Measurements from ENCODE around the gene SUPT5H. TPM values are rescaled to one million over a fixed set of nuclear protein-coding genes. Genes with fewer than 3 reads are reported as not detected.
"Not testable (repeated sequence)": the region's sequence is repeated elsewhere in the genome, so short reads cannot be mapped to it uniquely, and the experiment has no call there.

The SUPT5H gene
- total RNA-seq, 1 experiment from 2014 or later, result 42.3 TPM

GRCh38 chr19:39449116-39449797, 3.9 kb downstream of the SUPT5H start:
- DNase-seq (ENCODE audit: extremely low read depth, low read depth), result no peak

- not testable (repeated sequence) for DNase-seq (ENCODE audit: extremely low read depth, low read depth)
Observed at GRCh38 chr19:39451257-39451656, 5.9 kb downstream of the SUPT5H start.

GRCh38 chr19:39463403-39463802, 18.0 kb downstream of the SUPT5H start:
- DNase-seq (ENCODE audit: extremely low read depth, low read depth), result no peak

- DNase-seq (ENCODE audit: extremely low read depth, low read depth), result no peak
Observed at GRCh38 chr19:39465956-39466747, 20.8 kb downstream of the SUPT5H start.

GRCh38 chr19:39467941-39468340, 22.6 kb downstream of the SUPT5H start:
- no peak for DNase-seq (ENCODE audit: extremely low read depth, low read depth)

- DNase-seq (ENCODE audit: extremely low read depth, low read depth), result no peak
Observed at GRCh38 chr19:39469036-39469435, 23.7 kb downstream of the SUPT5H start.

GRCh38 chr19:39469567-39469966, 24.2 kb downstream of the SUPT5H start:
- DNase-seq (ENCODE audit: extremely low read depth, low read depth), result no peak

GRCh38 chr19:39470724-39471339, 25.4 kb downstream of the SUPT5H start:
- DNase-seq (ENCODE audit: extremely low read depth, low read depth), result no peak

- no peak for DNase-seq (ENCODE audit: extremely low read depth, low read depth)
Observed at GRCh38 chr19:39471756-39472536, 26.6 kb downstream of the SUPT5H start.

GRCh38 chr19:39472746-39473442, 27.5 kb downstream of the SUPT5H start:
- no peak for DNase-seq (ENCODE audit: extremely low read depth, low read depth)

GRCh38 chr19:39473443-39473960, 28.1 kb downstream of the SUPT5H start:
- no peak for DNase-seq (ENCODE audit: extremely low read depth, low read depth)

- peak; percentile 18 for DNase-seq (ENCODE audit: extremely low read depth, low read depth)
Observed at GRCh38 chr19:39474139-39474620, 28.8 kb downstream of the SUPT5H start.

- no peak for DNase-seq (ENCODE audit: extremely low read depth, low read depth)
Observed at GRCh38 chr19:39475748-39476147, 30.4 kb downstream of the SUPT5H start.

GRCh38 chr19:39479319-39479801, 34.0 kb downstream of the SUPT5H start:
- DNase-seq (ENCODE audit: extremely low read depth, low read depth), result not testable (repeated sequence)

- no peak for DNase-seq (ENCODE audit: extremely low read depth, low read depth)
Observed at GRCh38 chr19:39479916-39480315, 34.5 kb downstream of the SUPT5H start.

- peak; percentile 91 for DNase-seq (ENCODE audit: extremely low read depth, low read depth)
Observed at GRCh38 chr19:39480337-39481228, 35.2 kb downstream of the SUPT5H start, which contains the start of gene TIMM50. Gene TIMM50, plus strand, starts transcription at chr19:39480838. Its CDS starts 16 bp downstream, at chr19:39480854.

- DNase-seq (ENCODE audit: extremely low read depth, low read depth), result no peak
Observed at GRCh38 chr19:39481229-39481545, 35.8 kb downstream of the SUPT5H start.

GRCh38 chr19:39481676-39482075, 36.3 kb downstream of the SUPT5H start:
- no peak for DNase-seq (ENCODE audit: extremely low read depth, low read depth)

- DNase-seq (ENCODE audit: extremely low read depth, low read depth), result no peak
Observed at GRCh38 chr19:39483141-39483540, 37.8 kb downstream of the SUPT5H start.
